NCI-H1092 (cell line): ENCODE measurements around the gene ZSWIM2.
"Not testable (repeated sequence)": the region's sequence is repeated elsewhere in the genome, so short reads cannot be mapped to it uniquely, and the experiment has no call there.

Experiments used
- DNase-seq: peaks from one replicate; lab custom pipeline; 2025; lab: John Stamatoyannopoulos, UW

Gene ZSWIM2

GRCh38 chr2:186848873-186849578 lies at the start of gene ZSWIM2:
ZSWIM2 (minus strand) TSS chr2:186849170; CDS start chr2:186849130, 40 bp downstream.
- peak; percentile 75 for DNase-seq

GRCh38 chr2:186896220-186896619 lies 47.2 kb upstream of the ZSWIM2 start:
- DNase-seq = not testable (repeated sequence)

GRCh38 chr2:186895451-186895850 lies 46.5 kb upstream of the ZSWIM2 start:
- no peak for DNase-seq

- DNase-seq = no peak
Measured at GRCh38 chr2:186894478-186894877, 45.5 kb upstream of the ZSWIM2 start.

- DNase-seq = no peak
Measured at GRCh38 chr2:186892821-186893220, 43.9 kb upstream of the ZSWIM2 start.

- DNase-seq = no peak
Measured at GRCh38 chr2:186891185-186891621, 42.2 kb upstream of the ZSWIM2 start.

GRCh38 chr2:186889101-186889879 lies 40.3 kb upstream of the ZSWIM2 start:
- DNase-seq = no peak

- no peak for DNase-seq
Measured at GRCh38 chr2:186887107-186888090, 38.4 kb upstream of the ZSWIM2 start.

GRCh38 chr2:186884587-186884986 lies 35.6 kb upstream of the ZSWIM2 start:
- no peak for DNase-seq

GRCh38 chr2:186883666-186884065 lies 34.7 kb upstream of the ZSWIM2 start:
- no peak for DNase-seq

- no peak for DNase-seq
Measured at GRCh38 chr2:186882511-186883071, 33.6 kb upstream of the ZSWIM2 start.

GRCh38 chr2:186881660-186882059 lies 32.7 kb upstream of the ZSWIM2 start:
- no peak for DNase-seq

- no peak for DNase-seq
Measured at GRCh38 chr2:186879312-186879711, 30.3 kb upstream of the ZSWIM2 start.

- no peak for DNase-seq
Measured at GRCh38 chr2:186874713-186875112, 25.7 kb upstream of the ZSWIM2 start.

- DNase-seq = no peak
Measured at GRCh38 chr2:186871881-186872280, 22.9 kb upstream of the ZSWIM2 start.

GRCh38 chr2:186868344-186868743 lies 19.4 kb upstream of the ZSWIM2 start:
- no peak for DNase-seq

GRCh38 chr2:186862869-186863709 lies 14.1 kb upstream of the ZSWIM2 start:
- DNase-seq = no peak

GRCh38 chr2:186855216-186855615 lies 6.2 kb upstream of the ZSWIM2 start:
- no peak for DNase-seq

- no peak for DNase-seq
Measured at GRCh38 chr2:186853951-186854350, 5.0 kb upstream of the ZSWIM2 start.

GRCh38 chr2:186852508-186852907 lies 3.5 kb upstream of the ZSWIM2 start:
- no peak for DNase-seq

- no peak for DNase-seq
Measured at GRCh38 chr2:186842373-186842772, 6.6 kb downstream of the ZSWIM2 start.
